ENCODE measurements around the gene CHST13.

GRCh38 chr3:126557415-126557745 lies 33.4 kb downstream of the CHST13 start:
- TF ChIP-seq CTCF (IDR thresholded peaks at IDR 0.05) (no peak), POLR2A (IDR thresholded peaks at IDR 0.05) (no peak)
